Transverse colon (tissue), 4 donors: ENCODE measurements around the gene NDUFS7.

Experiments
- POLR2AphosphoS5 ChIP-seq, 3 donors: sonication (generic); formaldehyde crosslinking; IDR thresholded peaks; one replicate each; pipeline ENCODE4 v1.6.1; 2016; ENCODE audit warnings: antibody characterized with exemption in 3 of 3
- TF ChIP-seq, protein P1 (sequence below), 5 experiments: fragments of 200-600 bp in 3 of 5; fragments of 450-650 bp in 2 of 5; sonication (generic) in 3 of 5; IDR thresholded peaks; 1 replicate in 2 of 5; 2 replicates in 3 of 5; pipeline ENCODE4 v1.5.1; 2016 to 2017; ENCODE audit warnings: antibody characterized with exemption in 5 of 5, inconsistent platforms in 3 of 5, mild to moderate bottlenecking in 2 of 5, moderate library complexity in 1 of 5

DNA sequence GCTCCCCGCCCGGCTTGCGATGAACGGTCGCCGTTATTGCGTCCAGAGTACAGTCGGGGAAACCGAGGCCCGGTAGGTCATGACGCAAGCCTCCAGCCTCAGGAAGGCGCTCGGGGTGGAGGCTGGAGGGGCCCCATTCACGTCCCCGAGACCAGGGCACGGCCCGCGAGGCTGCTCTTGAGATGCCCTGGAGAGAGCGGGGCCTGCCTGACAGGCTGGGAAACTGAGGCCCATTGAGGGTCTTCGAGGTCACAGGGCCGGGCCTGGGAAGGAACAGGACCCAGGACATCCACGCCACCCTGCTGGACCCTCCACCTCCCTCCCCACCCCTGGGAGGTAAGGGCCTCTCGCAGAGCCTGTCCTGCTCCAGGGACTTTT, 367 bp downstream of the NDUFS7 start:
- TF ChIP-seq, protein P1, sequence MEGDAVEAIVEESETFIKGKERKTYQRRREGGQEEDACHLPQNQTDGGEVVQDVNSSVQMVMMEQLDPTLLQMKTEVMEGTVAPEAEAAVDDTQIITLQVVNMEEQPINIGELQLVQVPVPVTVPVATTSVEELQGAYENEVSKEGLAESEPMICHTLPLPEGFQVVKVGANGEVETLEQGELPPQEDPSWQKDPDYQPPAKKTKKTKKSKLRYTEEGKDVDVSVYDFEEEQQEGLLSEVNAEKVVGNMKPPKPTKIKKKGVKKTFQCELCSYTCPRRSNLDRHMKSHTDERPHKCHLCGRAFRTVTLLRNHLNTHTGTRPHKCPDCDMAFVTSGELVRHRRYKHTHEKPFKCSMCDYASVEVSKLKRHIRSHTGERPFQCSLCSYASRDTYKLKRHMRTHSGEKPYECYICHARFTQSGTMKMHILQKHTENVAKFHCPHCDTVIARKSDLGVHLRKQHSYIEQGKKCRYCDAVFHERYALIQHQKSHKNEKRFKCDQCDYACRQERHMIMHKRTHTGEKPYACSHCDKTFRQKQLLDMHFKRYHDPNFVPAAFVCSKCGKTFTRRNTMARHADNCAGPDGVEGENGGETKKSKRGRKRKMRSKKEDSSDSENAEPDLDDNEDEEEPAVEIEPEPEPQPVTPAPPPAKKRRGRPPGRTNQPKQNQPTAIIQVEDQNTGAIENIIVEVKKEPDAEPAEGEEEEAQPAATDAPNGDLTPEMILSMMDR (IDR thresholded peaks at IDR 0.05) = no peak
- TF ChIP-seq POLR2AphosphoS5 (IDR thresholded peaks at IDR 0.05) = no peak
